ENCODE measurements around the gene THOC1.

The THOC1 gene

DNA sequence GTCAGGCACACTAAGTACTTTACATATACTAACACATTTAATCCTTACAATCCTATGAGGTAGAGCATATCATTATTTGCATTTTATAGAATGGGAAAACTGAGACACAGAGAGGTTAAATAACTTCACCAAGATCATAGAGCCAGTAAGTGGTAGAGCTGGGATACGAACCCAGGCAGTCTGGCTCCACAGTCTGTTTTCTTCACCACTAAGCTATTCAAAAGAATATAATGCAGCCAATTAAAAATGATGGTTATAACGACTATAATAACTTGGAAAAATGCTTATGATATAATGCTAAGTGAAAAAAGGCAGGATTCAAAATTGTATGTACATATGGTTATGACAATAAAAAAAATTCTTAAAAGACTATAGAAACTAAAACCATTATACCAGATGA lies 7.3 kb downstream of the THOC1 start:
- Histone ChIP-seq H3K4me2 (ENCODE audit: low read length) (no peak overlapping the region), H3K4me3 (ENCODE audit: low read depth, low read length) (no peak overlapping the region), H3K4me1 (ENCODE audit: control insufficient read depth in 1 of 2, insufficient read depth in 2 of 2, low read length in 2 of 2) (no peaks in the 10 kb centered on the region), H3K18ac (ENCODE audit: low read length) (no peak overlapping the region), H3K14ac (ENCODE audit: low read length) (no peak overlapping the region), H3K79me1 (ENCODE audit: low read length) (no peaks in the 10 kb centered on the region), H3K27me3 (ENCODE audit: insufficient read depth, low read length) (no peaks in the 10 kb centered on the region), H2BK12ac (ENCODE audit: low read length) (no peak overlapping the region), H3K4ac (ENCODE audit: low read depth, low read length) (no peak overlapping the region), H3K23ac (ENCODE audit: low read length) (no peak overlapping the region), H4K8ac (ENCODE audit: low read depth, low read length) (no peak overlapping the region), H2AFZ (ENCODE audit: insufficient read depth, low read length, poor library complexity) (no peak overlapping the region), H3K27ac (ENCODE audit: low read depth, low read length) (no peak overlapping the region), H2BK5ac (ENCODE audit: low read depth, low read length, poor library complexity) (no peak overlapping the region), H3K79me2 (ENCODE audit: control insufficient read depth, insufficient read depth, low read length, poor library complexity) (no peaks in the 10 kb centered on the region), H2AK5ac (ENCODE audit: low read length) (no peak overlapping the region), H2BK120ac (ENCODE audit: insufficient read depth, low read length, poor library complexity) (no peak overlapping the region), H3K9ac (ENCODE audit: low read length) (no peak overlapping the region), H3K36me3 (ENCODE audit: control insufficient read depth in 1 of 2, insufficient read depth in 2 of 2, low read length in 2 of 2) (peaks cover 2 to 7% of the 10 kb centered on the region in 2 experiments), H3K9me3 (ENCODE audit: insufficient read depth, low read depth, low read length) (no peaks in the 10 kb centered on the region), H4K12ac (ENCODE audit: low read depth, low read length) (no peak overlapping the region), H4K91ac (ENCODE audit: low read depth, low read length) (no peak overlapping the region)
- DNase-seq = no peak
- WGBS (ENCODE audit: extremely low coverage, insufficient coverage, insufficient read length) = no CpG with 5 or more reads among the region's 2 CpGs

DNA sequence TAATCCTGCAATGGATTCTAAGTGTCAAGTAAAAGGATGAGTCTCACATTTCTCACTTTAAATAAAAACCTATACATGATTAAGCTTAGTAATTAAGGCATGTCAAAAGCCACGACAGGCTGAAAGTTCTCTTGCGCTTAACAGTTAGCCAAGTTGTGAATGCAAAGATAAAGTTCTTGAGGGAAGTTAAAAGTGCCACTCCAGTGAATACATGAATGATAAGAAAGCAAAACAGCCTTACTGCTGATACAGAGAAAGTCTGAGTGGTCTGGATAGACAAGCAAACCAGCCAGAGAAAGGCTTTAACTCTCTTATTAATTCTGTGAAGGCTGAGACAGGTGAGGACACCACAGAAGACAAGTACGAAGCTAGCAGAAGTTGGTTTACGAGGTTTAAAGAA lies 12.7 kb downstream of the THOC1 start:
- no peaks in the 10 kb centered on the region for H3K27me3 ChIP-seq (ENCODE audit: insufficient read depth, low read length)

DNA sequence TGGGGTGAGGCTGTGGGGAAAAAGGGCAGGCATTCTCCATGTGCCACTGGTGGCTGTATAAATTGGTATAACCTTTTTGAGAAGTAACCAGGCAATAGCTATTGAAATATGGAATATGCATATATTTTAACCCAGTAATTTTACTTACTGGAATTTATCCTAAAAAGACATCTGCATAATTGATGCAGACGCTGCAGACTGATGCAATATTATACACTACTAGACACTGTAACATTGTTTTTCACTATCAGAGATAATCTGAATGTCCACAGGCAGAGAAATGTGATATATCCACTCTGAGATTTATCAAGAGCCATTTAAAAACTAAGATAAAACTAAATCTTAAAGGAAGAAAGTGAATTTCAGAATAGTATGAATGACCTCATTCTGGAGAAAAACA lies 14.7 kb downstream of the THOC1 start:
- Histone ChIP-seq H4K8ac (ENCODE audit: low read depth, low read length) (no peak overlapping the region), H2BK12ac (ENCODE audit: low read length) (no peak overlapping the region), H2AFZ (ENCODE audit: insufficient read depth, low read length, poor library complexity) (no peak overlapping the region), H3K4me1 (ENCODE audit: control insufficient read depth in 1 of 2, insufficient read depth in 2 of 2, low read length in 2 of 2) (no peaks in the 10 kb centered on the region), H3K14ac (ENCODE audit: low read length) (no peak overlapping the region), H2BK120ac (ENCODE audit: insufficient read depth, low read length, poor library complexity) (no peak overlapping the region), H3K79me1 (ENCODE audit: low read length) (no peaks in the 10 kb centered on the region), H3K4me3 (ENCODE audit: low read depth, low read length) (no peak overlapping the region), H3K27me3 (ENCODE audit: insufficient read depth, low read length) (no peaks in the 10 kb centered on the region), H3K79me2 (ENCODE audit: control insufficient read depth, insufficient read depth, low read length, poor library complexity) (no peaks in the 10 kb centered on the region), H3K4me2 (ENCODE audit: low read length) (no peak overlapping the region), H3K9me3 (ENCODE audit: insufficient read depth, low read depth, low read length) (no peaks in the 10 kb centered on the region), H3K9ac (ENCODE audit: low read length) (no peak overlapping the region), H2BK5ac (ENCODE audit: low read depth, low read length, poor library complexity) (no peak overlapping the region), H3K18ac (ENCODE audit: low read length) (no peak overlapping the region), H3K27ac (ENCODE audit: low read depth, low read length) (no peak overlapping the region), H3K23ac (ENCODE audit: low read length) (no peak overlapping the region), H4K91ac (ENCODE audit: low read depth, low read length) (no peak overlapping the region), H3K36me3 (ENCODE audit: control insufficient read depth in 1 of 2, insufficient read depth in 2 of 2, low read length in 2 of 2) (peaks cover 10 to 19% of the 10 kb centered on the region in 2 experiments), H2AK5ac (ENCODE audit: low read length) (no peak overlapping the region), H3K4ac (ENCODE audit: low read depth, low read length) (no peak overlapping the region), H4K12ac (ENCODE audit: low read depth, low read length) (no peak overlapping the region)
- no peak for DNase-seq
- no CpG with 5 or more reads among the region's 1 CpG for WGBS (ENCODE audit: extremely low coverage, insufficient coverage, insufficient read length)

More for the DNA sequence above, 12.7 kb downstream of the THOC1 start:
- Histone ChIP-seq H3K79me1 (ENCODE audit: low read length) (no peaks in the 10 kb centered on the region), H3K4ac (ENCODE audit: low read depth, low read length) (no peak overlapping the region), H3K79me2 (ENCODE audit: control insufficient read depth, insufficient read depth, low read length, poor library complexity) (no peaks in the 10 kb centered on the region), H2BK120ac (ENCODE audit: insufficient read depth, low read length, poor library complexity) (no peak overlapping the region), H4K12ac (ENCODE audit: low read depth, low read length) (no peak overlapping the region), H3K4me1 (ENCODE audit: control insufficient read depth in 1 of 2, insufficient read depth in 2 of 2, low read length in 2 of 2) (no peaks in the 10 kb centered on the region), H4K8ac (ENCODE audit: low read depth, low read length) (no peak overlapping the region), H3K14ac (ENCODE audit: low read length) (no peak overlapping the region), H3K9ac (ENCODE audit: low read length) (no peak overlapping the region), H4K91ac (ENCODE audit: low read depth, low read length) (no peak overlapping the region), H2AK5ac (ENCODE audit: low read length) (no peak overlapping the region), H3K4me3 (ENCODE audit: low read depth, low read length) (no peak overlapping the region), H2BK12ac (ENCODE audit: low read length) (no peak overlapping the region), H3K4me2 (ENCODE audit: low read length) (no peak overlapping the region), H3K36me3 (ENCODE audit: control insufficient read depth in 1 of 2, insufficient read depth in 2 of 2, low read length in 2 of 2) (peaks cover 10 to 17% of the 10 kb centered on the region in 2 experiments), H3K9me3 (ENCODE audit: insufficient read depth, low read depth, low read length) (no peaks in the 10 kb centered on the region), H2AFZ (ENCODE audit: insufficient read depth, low read length, poor library complexity) (no peak overlapping the region), H2BK5ac (ENCODE audit: low read depth, low read length, poor library complexity) (no peak overlapping the region), H3K23ac (ENCODE audit: low read length) (no peak overlapping the region), H3K27ac (ENCODE audit: low read depth, low read length) (no peak overlapping the region), H3K18ac (ENCODE audit: low read length) (no peak overlapping the region)
- DNase-seq = no peak
- WGBS (ENCODE audit: extremely low coverage, insufficient coverage, insufficient read length) = no CpG with 5 or more reads among the region's 4 CpGs

DNA sequence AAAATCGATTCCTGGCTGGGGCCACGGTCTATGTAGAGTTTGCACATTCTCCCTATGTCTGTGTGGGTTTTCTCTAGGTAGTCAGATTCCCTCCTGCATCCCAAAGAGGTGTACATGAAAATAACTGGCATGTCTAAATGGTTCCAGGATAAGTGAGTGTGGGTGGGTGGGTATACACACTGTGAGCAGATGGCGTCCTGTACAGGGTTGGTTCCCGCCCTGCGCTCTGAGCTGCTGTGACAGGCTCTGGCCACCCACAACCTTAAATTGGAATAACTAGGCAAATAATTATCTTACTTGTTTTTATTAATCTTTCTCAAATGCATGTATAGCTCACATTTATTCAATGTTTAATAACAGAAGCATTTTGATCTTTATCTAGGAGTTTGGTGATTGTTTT lies 16.3 kb downstream of the THOC1 start:
- no peaks in the 10 kb centered on the region for H3K4me1 ChIP-seq (ENCODE audit: control insufficient read depth in 1 of 2, insufficient read depth in 2 of 2, low read length in 2 of 2)
- H3K27ac ChIP-seq (ENCODE audit: low read depth, low read length) = no peak overlapping the region
- no peak overlapping the region for H2BK12ac ChIP-seq (ENCODE audit: low read length)
- H3K4ac ChIP-seq (ENCODE audit: low read depth, low read length) = no peak overlapping the region
- no peak overlapping the region for H2AK5ac ChIP-seq (ENCODE audit: low read length)
- H3K9me3 ChIP-seq (ENCODE audit: insufficient read depth, low read depth, low read length) = no peaks in the 10 kb centered on the region
- no peaks in the 10 kb centered on the region for H3K79me2 ChIP-seq (ENCODE audit: control insufficient read depth, insufficient read depth, low read length, poor library complexity)
- no peaks in the 10 kb centered on the region for H3K79me1 ChIP-seq (ENCODE audit: low read length)
- no peak overlapping the region for H3K4me2 ChIP-seq (ENCODE audit: low read length)
- no peak overlapping the region for H2BK120ac ChIP-seq (ENCODE audit: insufficient read depth, low read length, poor library complexity)
- no peaks in the 10 kb centered on the region for H3K27me3 ChIP-seq (ENCODE audit: insufficient read depth, low read length)
- H3K9ac ChIP-seq (ENCODE audit: low read length) = no peak overlapping the region
- no peak overlapping the region for H3K14ac ChIP-seq (ENCODE audit: low read length)
- no peak for DNase-seq
- H2AFZ ChIP-seq (ENCODE audit: insufficient read depth, low read length, poor library complexity) = no peak overlapping the region
- no peak overlapping the region for H4K91ac ChIP-seq (ENCODE audit: low read depth, low read length)
- no peak overlapping the region for H4K8ac ChIP-seq (ENCODE audit: low read depth, low read length)
- H3K36me3 ChIP-seq (ENCODE audit: control insufficient read depth in 1 of 2, insufficient read depth in 2 of 2, low read length in 2 of 2) = peaks cover 8 to 19% of the 10 kb centered on the region in 2 experiments
- no CpG with 5 or more reads among the region's 5 CpGs for WGBS (ENCODE audit: extremely low coverage, insufficient coverage, insufficient read length)
- no peak overlapping the region for H2BK5ac ChIP-seq (ENCODE audit: low read depth, low read length, poor library complexity)
- no peak overlapping the region for H3K23ac ChIP-seq (ENCODE audit: low read length)
- no peak overlapping the region for H3K4me3 ChIP-seq (ENCODE audit: low read depth, low read length)
- no peak overlapping the region for H4K12ac ChIP-seq (ENCODE audit: low read depth, low read length)
- H3K18ac ChIP-seq (ENCODE audit: low read length) = no peak overlapping the region
